Ammon's horn (tissue), 1 donor: ENCODE measurements around the gene SUN5.
"Not testable (repeated sequence)": the region's sequence is repeated elsewhere in the genome, so short reads cannot be mapped to it uniquely, and the experiment has no call there.

Source experiments
- DNase-seq: peaks from one replicate; pipeline ENCODE4 v3.0.0-alpha.2; 2016; ENCODE audit warnings: low spot score

Gene SUN5

DNA sequence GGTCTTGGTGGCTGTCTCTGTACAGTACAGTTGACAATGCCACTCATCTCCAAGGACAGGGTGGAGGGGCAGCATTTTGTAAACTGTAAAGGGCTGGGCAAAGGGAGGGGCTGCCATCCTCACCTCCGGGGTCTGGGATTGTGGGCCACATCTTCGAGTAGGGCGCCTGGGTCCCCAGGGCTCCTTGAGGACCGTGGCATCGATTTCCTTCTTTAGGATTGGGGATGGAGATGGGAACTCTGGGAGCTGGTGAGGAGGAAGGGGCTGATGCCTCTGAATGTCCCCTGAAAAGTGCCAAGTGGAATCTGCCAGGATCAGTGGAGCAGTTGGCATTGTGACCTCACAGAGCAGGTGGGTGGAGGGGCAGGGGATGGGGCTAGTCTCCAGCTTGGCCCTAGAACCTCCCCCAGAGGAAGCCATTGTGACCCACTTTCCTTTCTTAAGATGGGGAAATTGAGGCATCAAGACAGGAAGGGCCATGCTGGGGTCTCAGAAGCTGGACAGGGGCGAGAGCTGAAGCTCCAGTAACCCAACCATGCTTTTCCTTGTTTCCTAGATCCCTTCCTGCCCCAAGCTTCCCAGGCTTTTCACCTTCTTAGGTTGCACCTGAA lies at the start of gene SUN5:
Gene SUN5 (minus strand): TSS at position 293 of the 611 bp plus-strand sequence. CDS start 93 bp downstream, at position 200.
- no peak for DNase-seq

- DNase-seq, result no peak
Measured at GRCh38 chr20:33053291-33054106, 49.3 kb upstream of the SUN5 start, which contains the start of gene BPIFB3. Gene BPIFB3, plus strand, starts transcription at chr20:33053903. Its CDS starts 1,533 bp downstream, at chr20:33055436.

DNA sequence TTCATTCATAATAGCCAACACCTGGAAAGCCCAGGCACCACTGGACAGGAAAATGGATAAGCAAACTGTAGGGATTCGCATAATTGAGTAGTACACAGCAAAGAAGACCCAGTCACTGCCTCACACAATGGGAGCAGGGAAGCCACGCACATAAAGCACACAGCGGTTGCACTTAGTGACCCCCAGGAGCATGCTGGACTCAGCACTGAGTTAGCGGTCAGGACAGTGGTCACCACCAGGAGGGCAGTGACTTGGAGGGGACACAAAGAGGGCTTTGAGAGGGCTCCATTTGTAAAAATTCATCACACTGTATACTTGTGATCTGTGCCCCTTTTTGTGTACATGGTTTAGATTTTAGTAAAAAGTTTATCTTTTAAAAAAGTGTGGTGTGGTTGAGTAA lies 47.1 kb upstream of the SUN5 start:
- no peak for DNase-seq

- no peak for DNase-seq
Measured at GRCh38 chr20:33046412-33046811, 42.2 kb upstream of the SUN5 start.

DNA sequence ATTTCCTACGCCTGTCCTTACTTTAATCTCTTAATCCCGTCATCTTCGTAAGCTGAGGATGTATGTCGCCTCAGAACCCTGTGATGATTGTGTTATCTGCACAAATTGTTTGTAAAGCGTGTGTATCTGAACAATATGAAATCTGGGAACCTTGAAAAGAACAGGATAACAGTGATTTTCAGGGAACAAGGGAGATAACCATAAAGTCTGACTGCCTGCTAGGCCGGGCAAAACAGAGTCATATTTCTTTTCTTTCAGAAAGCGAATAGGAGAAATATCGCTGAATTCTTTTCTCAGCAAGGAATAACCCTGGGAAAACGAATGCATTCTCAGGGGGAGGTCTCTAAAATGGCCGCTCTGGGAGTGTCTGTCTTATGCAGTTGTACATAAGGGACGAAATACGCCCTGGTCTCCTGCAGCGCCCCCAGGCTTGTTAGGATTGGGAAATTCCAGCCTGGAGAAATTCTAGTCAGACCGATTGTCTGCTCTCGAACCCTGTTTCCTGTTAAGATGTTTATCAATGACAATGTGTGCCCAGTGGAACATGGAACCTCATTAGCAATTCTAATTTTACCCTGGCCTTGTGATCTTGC lies 41.0 kb upstream of the SUN5 start:
- not testable (repeated sequence) for DNase-seq

GRCh38 chr20:33043731-33044181 lies 39.5 kb upstream of the SUN5 start:
- DNase-seq, result no peak

DNA sequence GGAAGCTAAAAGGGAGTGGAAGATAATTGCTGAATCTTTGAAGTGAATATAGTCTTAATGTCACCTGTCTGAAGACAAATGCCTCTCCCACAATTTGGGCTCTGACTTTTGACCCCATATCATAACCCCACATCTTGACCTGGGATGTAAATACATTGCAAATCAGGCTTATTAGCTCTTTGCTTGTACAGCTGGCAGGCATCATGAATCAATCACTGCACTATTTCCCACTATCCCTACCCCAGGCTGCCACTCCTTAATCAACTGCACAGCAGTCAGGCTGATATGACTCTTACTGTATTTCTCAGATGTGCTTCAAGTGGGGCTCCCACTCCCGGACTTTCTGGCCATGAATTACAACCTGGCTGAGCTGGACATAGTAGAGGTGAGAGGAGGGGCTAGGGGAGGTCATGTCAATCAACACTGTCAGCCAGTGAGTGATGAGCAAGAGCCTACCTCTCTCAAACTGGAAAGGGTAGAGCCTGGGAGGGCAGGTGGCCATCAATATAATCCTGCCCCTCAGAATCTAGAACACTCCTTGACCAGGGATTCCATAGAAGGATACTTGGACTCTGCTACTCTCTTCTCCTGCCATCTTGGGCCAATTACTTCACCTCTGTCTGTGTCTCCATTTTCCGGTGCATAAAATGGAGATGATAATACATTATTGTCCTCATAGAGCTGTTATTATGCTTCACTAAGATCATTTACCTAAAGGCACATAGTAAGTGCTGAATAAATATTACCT lies 38.9 kb upstream of the SUN5 start:
- no peak for DNase-seq

- DNase-seq, result no peak
Measured at GRCh38 chr20:33042430-33042829, 38.2 kb upstream of the SUN5 start.

GRCh38 chr20:33038243-33038642 lies 34.0 kb upstream of the SUN5 start:
- DNase-seq, result no peak

GRCh38 chr20:33037456-33037855 lies 33.2 kb upstream of the SUN5 start:
- no peak for DNase-seq

DNA sequence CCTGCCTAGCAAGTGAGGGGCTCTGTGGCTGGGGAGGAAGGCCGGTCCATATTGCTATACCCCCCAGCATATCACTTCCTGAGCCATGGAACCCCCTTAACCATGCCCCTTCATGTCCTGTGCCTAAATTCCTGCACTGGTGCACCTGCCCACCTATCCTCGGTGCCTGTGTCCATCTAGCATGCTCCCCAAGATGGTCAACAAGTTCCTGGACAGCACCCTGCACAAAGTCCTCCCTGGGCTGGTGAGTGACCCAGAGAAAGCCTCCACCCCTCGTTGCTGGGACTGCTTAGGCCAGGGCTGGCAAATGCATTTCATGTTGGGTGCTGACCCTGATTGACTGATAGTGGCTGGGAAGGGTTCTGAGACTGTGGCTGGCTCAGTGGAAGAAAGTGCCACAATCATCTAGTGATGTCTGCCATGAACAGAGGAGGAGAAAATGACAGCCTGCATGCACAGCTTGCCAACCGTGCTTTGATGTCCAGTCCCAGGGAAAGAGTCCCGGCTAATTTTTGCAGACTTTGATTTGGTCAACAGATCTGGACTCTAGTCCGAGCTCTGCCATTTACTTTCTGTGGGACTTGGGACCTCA lies 30.8 kb upstream of the SUN5 start:
- DNase-seq, result no peak

- no peak for DNase-seq
Measured at GRCh38 chr20:33034115-33034514, 29.9 kb upstream of the SUN5 start.

GRCh38 chr20:33033381-33033780 lies 29.1 kb upstream of the SUN5 start:
- no peak for DNase-seq

DNA sequence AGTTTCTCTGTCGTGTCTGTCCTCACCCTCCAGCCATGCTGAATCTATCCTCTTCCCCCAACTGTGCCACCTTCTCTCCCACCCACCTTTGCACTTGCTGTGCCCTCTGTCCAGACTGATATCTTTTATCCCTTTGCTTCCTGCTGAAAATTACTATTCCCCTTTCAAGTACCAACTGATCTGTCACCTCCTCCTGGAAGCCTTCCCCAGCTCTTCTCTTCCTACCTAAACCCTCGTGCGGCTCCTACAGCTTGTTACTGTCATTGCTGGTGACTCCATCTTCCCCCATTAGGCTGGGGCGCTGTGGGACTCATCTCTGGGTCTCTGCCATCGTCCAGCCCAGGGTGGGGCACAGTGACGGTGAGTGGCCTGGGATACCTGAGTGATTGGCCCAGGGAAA lies 28.3 kb upstream of the SUN5 start:
- no peak for DNase-seq

DNA sequence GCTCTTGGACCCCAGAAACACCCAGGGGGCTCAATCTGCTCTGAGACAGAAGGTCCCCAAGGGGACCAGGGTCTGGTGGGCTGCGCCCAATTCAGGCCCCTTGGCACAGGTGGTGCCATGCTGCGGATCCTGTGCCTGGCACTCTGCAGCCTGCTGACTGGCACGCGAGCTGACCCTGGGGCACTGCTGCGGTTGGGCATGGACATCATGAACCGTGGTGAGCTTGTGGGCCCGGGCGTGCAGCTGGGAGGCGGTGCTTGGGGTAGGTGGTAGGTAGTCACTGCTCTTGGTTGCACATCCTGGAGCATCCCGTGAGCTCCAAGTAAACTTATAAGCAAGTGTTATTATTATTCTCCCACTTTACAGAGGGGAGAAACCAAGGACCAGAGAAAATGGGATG lies 27.3 kb upstream of the SUN5 start, which contains the start of gene BPIFB6:
Gene BPIFB6 (plus strand): TSS at position 118 of the 400 bp plus-strand sequence. CDS start 0 bp downstream, at position 118.
- DNase-seq, result no peak

DNA sequence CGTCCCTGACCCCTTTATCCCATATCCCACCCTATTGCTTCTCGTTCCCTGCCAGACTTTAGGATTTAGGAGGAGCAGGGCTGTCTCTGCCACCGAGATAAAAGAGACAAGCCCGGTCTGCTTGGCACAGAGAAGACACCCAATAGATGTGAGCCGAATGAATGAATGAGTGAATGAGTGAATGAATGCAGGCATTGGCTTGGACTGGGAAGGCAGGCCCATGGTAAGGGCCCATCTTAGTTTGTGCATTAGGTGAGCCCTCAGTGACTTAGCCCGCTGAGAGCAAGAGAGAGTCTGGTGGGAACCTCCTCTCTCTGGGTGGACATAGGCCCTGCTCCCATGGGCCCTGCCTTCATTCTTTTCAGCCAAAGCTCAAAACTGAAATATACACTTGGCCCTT lies 26.3 kb upstream of the SUN5 start:
- no peak for DNase-seq

DNA sequence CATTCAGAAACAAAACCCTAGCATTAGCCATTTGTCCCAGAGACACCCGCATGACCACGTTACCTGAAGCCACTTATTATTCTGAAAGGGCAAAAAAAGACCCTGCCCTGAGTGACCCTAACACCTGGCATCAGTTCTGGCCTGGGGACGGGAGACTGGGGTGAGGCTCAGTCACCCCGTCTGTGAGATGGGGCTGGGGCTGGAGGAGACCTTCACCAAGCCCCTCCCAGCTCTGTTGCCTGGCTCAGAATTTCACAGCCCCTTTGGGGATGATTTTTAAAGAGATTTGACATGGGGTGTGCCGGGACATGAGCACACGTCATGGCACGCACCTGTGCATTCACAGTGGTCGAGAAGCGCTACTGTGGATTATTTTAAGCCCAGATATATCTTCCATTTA lies 25.8 kb upstream of the SUN5 start:
- DNase-seq, result no peak

GRCh38 chr20:33028875-33029274 lies 24.6 kb upstream of the SUN5 start:
- DNase-seq, result no peak

DNA sequence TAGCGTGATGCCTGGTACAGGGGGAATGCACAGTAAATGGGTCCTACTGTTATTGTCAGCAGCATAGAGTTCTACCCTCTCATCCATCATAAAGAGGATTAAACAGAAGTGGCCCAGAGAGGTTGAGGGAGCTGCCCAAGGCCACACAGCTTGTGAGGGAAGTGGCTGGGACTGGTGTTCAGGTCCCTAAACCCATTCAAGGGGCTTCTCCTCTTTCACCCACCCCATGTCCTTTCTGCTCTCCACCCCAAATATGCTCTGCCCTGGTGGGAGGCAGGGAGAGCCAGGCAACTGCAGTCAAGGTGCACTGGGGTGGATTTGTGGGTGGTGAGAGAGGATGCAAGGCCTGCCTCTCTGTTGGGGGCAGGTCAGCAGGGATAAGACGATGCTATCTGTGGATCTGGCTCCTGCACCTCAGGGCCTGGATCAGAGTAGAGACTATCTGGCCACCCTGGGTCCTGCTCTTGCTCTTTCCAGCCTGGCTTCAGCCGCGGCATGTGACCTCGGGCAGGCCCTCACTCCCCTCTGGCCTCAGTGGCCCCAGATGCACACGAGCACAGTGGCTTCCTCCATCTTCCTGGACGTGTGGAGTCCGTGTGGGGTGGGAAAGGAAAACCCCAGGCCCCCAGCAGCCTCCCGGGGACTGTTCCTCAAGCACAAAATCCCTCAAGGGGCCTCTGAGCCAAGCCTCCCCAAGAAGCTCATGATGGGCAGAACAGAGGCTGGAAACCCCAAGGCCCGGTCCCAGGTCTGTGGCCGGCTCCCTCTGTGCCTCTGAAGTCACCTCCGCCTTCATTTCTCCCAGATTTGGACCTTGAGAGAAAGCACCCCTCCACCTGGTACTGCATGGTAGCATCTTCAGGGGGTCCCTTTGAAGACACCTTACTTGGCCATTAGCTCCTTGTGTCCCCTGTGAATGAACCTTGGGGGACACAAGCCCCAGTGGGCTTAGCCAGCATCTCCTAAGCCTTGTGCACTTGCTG lies 23.8 kb upstream of the SUN5 start:
- no peak for DNase-seq
